Coronary artery (tissue), 2 donors: ENCODE results near the gene CLCN7.
"Not testable (repeated sequence)": the region's sequence is repeated elsewhere in the genome, so short reads cannot be mapped to it uniquely, and the experiment has no call there.

Experiments used
- DNase-seq: peaks from one replicate; pipeline ENCODE4 v3.0.0-alpha.2; 2017; ENCODE audit warnings: low spot score
- H3K27ac ChIP-seq, 2 donors: fragments of 200-600 bp; sonication (generic); one replicate each; pipeline ENCODE4 v1.5.1; 2016 to 2019
- H3K4me3 ChIP-seq: fragments of 200-600 bp; sonication (generic); 2 replicates; pipeline ENCODE4 v1.5.1; 2016; ENCODE audit warnings: mild to moderate bottlenecking, moderate library complexity
- CTCF ChIP-seq: fragments of 200-600 bp; sonication (generic); IDR thresholded peaks from one replicate; pipeline ENCODE4 v1.5.1; 2019; ENCODE audit warnings: antibody characterized with exemption

The CLCN7 gene

GRCh38 chr16:1444730-1445517, 29.9 kb downstream of the CLCN7 start:
- H3K27ac ChIP-seq, result no peak overlapping the region
- DNase-seq, result no peak
- TF ChIP-seq CTCF, result no peak
- H3K4me3 ChIP-seq, result no peak overlapping the region

- no peak for TF ChIP-seq CTCF
- DNase-seq, result no peak
Measured at GRCh38 chr16:1443980-1444729, 30.7 kb downstream of the CLCN7 start, which contains the start of gene CCDC154. TSS of gene CCDC154 (minus strand) at chr16:1444556. CDS start at chr16:1444322, 234 bp downstream.

GRCh38 chr16:1443403-1443973, 31.3 kb downstream of the CLCN7 start:
- DNase-seq, result no peak
- no peak for TF ChIP-seq CTCF

More at GRCh38 chr16:1443980-1444729, 30.7 kb downstream of the CLCN7 start, which contains the start of gene CCDC154:
- no peak within 1 kb of the TSS for H3K4me3 ChIP-seq
- H3K27ac ChIP-seq, result no peak within 1 kb of the TSS

GRCh38 chr16:1442697-1443096, 32.1 kb downstream of the CLCN7 start:
- no peak for TF ChIP-seq CTCF
- DNase-seq, result no peak

More at GRCh38 chr16:1443403-1443973, 31.3 kb downstream of the CLCN7 start:
- Histone ChIP-seq H3K4me3 (no peak overlapping the region), H3K27ac (no peak overlapping the region)

GRCh38 chr16:1441391-1441829, 33.4 kb downstream of the CLCN7 start:
- Histone ChIP-seq H3K4me3 (no peak overlapping the region), H3K27ac (no peak overlapping the region)
- DNase-seq, result no peak
- TF ChIP-seq CTCF, result no peak

More at GRCh38 chr16:1442697-1443096, 32.1 kb downstream of the CLCN7 start:
- Histone ChIP-seq H3K27ac (no peak overlapping the region), H3K4me3 (no peak overlapping the region)

- H3K27ac ChIP-seq, DNase-seq, H3K4me3 ChIP-seq: not testable (repeated sequence)
Measured at GRCh38 chr16:1439699-1440074, 35.1 kb downstream of the CLCN7 start.

- H3K27ac ChIP-seq, result no peak overlapping the region
- no peak for DNase-seq
- TF ChIP-seq CTCF, result no peak
- H3K4me3 ChIP-seq, result no peak overlapping the region
Measured at GRCh38 chr16:1439058-1439698, 35.6 kb downstream of the CLCN7 start.
